Ascending aorta (tissue), 2 donors: ENCODE results near the gene ABCB11. TPM values are rescaled to one million over a fixed set of nuclear protein-coding genes. Genes with fewer than 3 reads are reported as not detected.

Source experiments
- DNase-seq, 2 donors: peaks; one replicate each; pipeline ENCODE4 v3.0.0-alpha.2; 2019; ENCODE audit warnings: low spot score in 2 of 2
- H3K27ac ChIP-seq, 2 donors: fragments of 200-600 bp; sonication (generic); one replicate each; pipeline ENCODE4 v1.5.1; 2016 to 2017; ENCODE audit warnings: mild to moderate bottlenecking in 1 of 2
- H3K27me3 ChIP-seq: fragments of 200-600 bp; sonication (generic); one replicate; pipeline ENCODE4 v1.5.1; 2017
- H3K36me3 ChIP-seq, 2 donors: fragments of 200-600 bp; sonication (generic); one replicate each; pipeline ENCODE4 v1.5.1; 2016
- H3K4me1 ChIP-seq, 2 donors: fragments of 200-600 bp; sonication (generic); one replicate each; pipeline ENCODE4 v1.5.1; 2016 to 2017; ENCODE audit warnings: mild to moderate bottlenecking in 1 of 2
- H3K4me3 ChIP-seq, 2 donors: fragments of 200-600 bp; sonication (generic); one replicate each; pipeline ENCODE4 v1.5.1; 2016 to 2017; ENCODE audit warnings: mild to moderate bottlenecking in 1 of 2
- H3K9me3 ChIP-seq, 2 donors: fragments of 200-600 bp; sonication (generic); one replicate each; pipeline ENCODE4 v1.5.1; 2016
- CTCF ChIP-seq, 3 experiments: fragments of 200-600 bp in 2 of 3; fragments of 450-650 bp in 1 of 3; sonication (generic) in 2 of 3; IDR thresholded peaks; one replicate each; pipeline ENCODE4 v1.5.1; 2016 to 2019; ENCODE audit warnings: antibody characterized with exemption in 3 of 3, mild to moderate bottlenecking in 1 of 3, moderate library complexity in 1 of 3
- intact Hi-C: fragments of 100-400 bp; cut with DNase I; formaldehyde crosslinking; loops from one replicate; pipeline ENCODE4 v1.15.1; 2023
- total RNA-seq: library from RNA; depleted of rRNA; stranded (reverse); fragments of >200 nt; gene quantifications from one replicate; pipeline ENCODE4 v1.1.0, GENCODE V29; 2016

The ABCB11 gene
- not detected for total RNA-seq

- no peaks in the 10 kb centered on the region for H3K27me3 ChIP-seq
- no peaks in the 10 kb centered on the region for H3K4me1 ChIP-seq
- H3K27ac ChIP-seq: no peak within 1 kb of the TSS
- intact Hi-C loops: no loop called here
- no peak for TF ChIP-seq CTCF (IDR thresholded peaks at IDR 0.05)
- DNase-seq: no peak
- no peak within 1 kb of the TSS for H3K4me3 ChIP-seq
- H3K9me3 ChIP-seq: no peaks in the 10 kb centered on the region
- no peaks in the 10 kb centered on the region for H3K36me3 ChIP-seq
These were observed at the start of gene ABCB11 for GRCh38 chr2:169031202-169031601. ABCB11 (minus strand) TSS chr2:169031324; CDS start chr2:169018125, 13,199 bp downstream.

GRCh38 chr2:169080250-169081069 lies 49.3 kb upstream of the ABCB11 start:
- Histone ChIP-seq H3K27me3 (no peaks in the 10 kb centered on the region), H3K4me1 (no peaks in the 10 kb centered on the region), H3K4me3 (no peak overlapping the region), H3K36me3 (no peaks in the 10 kb centered on the region), H3K27ac (no peak overlapping the region), H3K9me3 (no peaks in the 10 kb centered on the region)
- no peak for DNase-seq
- intact Hi-C loops: no loop called here
- TF ChIP-seq CTCF (IDR thresholded peaks at IDR 0.05): no peak

- Histone ChIP-seq H3K4me3 (no peak overlapping the region), H3K27ac (no peak overlapping the region), H3K4me1 (no peaks in the 10 kb centered on the region), H3K27me3 (no peaks in the 10 kb centered on the region), H3K9me3 (no peaks in the 10 kb centered on the region), H3K36me3 (no peaks in the 10 kb centered on the region)
- no peak for DNase-seq
- intact Hi-C loops: no loop called here
- TF ChIP-seq CTCF (IDR thresholded peaks at IDR 0.05): no peak
These were observed 46.6 kb upstream of the ABCB11 start for GRCh38 chr2:169077674-169078240.

- Histone ChIP-seq H3K27me3 (no peaks in the 10 kb centered on the region), H3K27ac (no peak overlapping the region), H3K4me1 (no peaks in the 10 kb centered on the region), H3K36me3 (no peaks in the 10 kb centered on the region), H3K9me3 (no peaks in the 10 kb centered on the region), H3K4me3 (no peak overlapping the region)
- intact Hi-C loops: no loop called here
- TF ChIP-seq CTCF (IDR thresholded peaks at IDR 0.05): no peak
- no peak for DNase-seq
These were observed 43.0 kb upstream of the ABCB11 start for GRCh38 chr2:169073963-169074751.

- Histone ChIP-seq H3K36me3 (no peaks in the 10 kb centered on the region), H3K4me1 (no peaks in the 10 kb centered on the region), H3K4me3 (no peak overlapping the region), H3K27ac (no peak overlapping the region), H3K9me3 (no peaks in the 10 kb centered on the region), H3K27me3 (no peaks in the 10 kb centered on the region)
- intact Hi-C loops: no loop called here
- DNase-seq: no peak
- TF ChIP-seq CTCF (IDR thresholded peaks at IDR 0.05): no peak
These were observed 42.3 kb upstream of the ABCB11 start for GRCh38 chr2:169073211-169073962.
